Neural progenitor cell (in vitro differentiated cells): ENCODE data around the gene SLC41A3. TPM values are rescaled to one million over a fixed set of nuclear protein-coding genes. Genes with fewer than 3 reads are reported as not detected.

Source experiments
- DNase-seq: peaks from one replicate; pipeline ENCODE4 v3.0.0-alpha.2; 2016; ENCODE audit warnings: low spot score
- H2AFZ ChIP-seq: fragments of 200-600 bp; sonication (generic); replicated peaks from 2 replicates; pipeline ENCODE4 v1.6.1; 2016; ENCODE audit warnings: antibody characterized with exemption
- H3F3A ChIP-seq: fragments of 200-600 bp; sonication (generic); 2 replicates; pipeline ENCODE4 v1.6.1; 2016; ENCODE audit warnings: antibody characterized with exemption, low read depth
- H3K27ac ChIP-seq: fragments of 200-600 bp; sonication (generic); 2 replicates; pipeline ENCODE4 v1.5.1; 2016; ENCODE audit warnings: mild to moderate bottlenecking
- H3K27me3 ChIP-seq: fragments of 200-600 bp; sonication (generic); 2 replicates; pipeline ENCODE4 v1.6.1; 2016; ENCODE audit warnings: mild to moderate bottlenecking, moderate library complexity
- H3K36me3 ChIP-seq: fragments of 200-600 bp; sonication (generic); 2 replicates; pipeline ENCODE4 v1.5.1; 2016
- H3K4me1 ChIP-seq: fragments of 200-600 bp; sonication (generic); 2 replicates; pipeline ENCODE4 v1.6.1; 2016; ENCODE audit warnings: mixed run types
- H3K4me2 ChIP-seq: fragments of 200-600 bp; sonication (generic); 2 replicates; pipeline ENCODE4 v1.6.1; 2016
- H3K4me3 ChIP-seq: fragments of 200-600 bp; sonication (generic); 2 replicates; pipeline ENCODE4 v1.5.1; 2016
- H3K79me2 ChIP-seq: fragments of 200-600 bp; sonication (generic); 2 replicates; pipeline ENCODE4 v1.6.1; 2016; ENCODE audit warnings: low read depth
- H3K9ac ChIP-seq: fragments of 200-600 bp; sonication (generic); 2 replicates; pipeline ENCODE4 v1.6.1; 2016
- H3K9me3 ChIP-seq: fragments of 200-600 bp; sonication (generic); 2 replicates; pipeline ENCODE4 v1.5.1; 2016; ENCODE audit warnings: low read depth
- H4K20me1 ChIP-seq: fragments of 200-600 bp; sonication (generic); 2 replicates; pipeline ENCODE4 v1.6.1; 2016; ENCODE audit warnings: low read depth
- H3K27ac Mint-ChIP-seq: 3 replicates; pipeline ENCODE4 v1.8.0; 2021; ENCODE audit warnings: mixed read lengths
- H3K27me3 Mint-ChIP-seq: 2 replicates; pipeline ENCODE4 v1.8.0; 2022; ENCODE audit warnings: low read depth, mild to moderate bottlenecking, inconsistent platforms, moderate library complexity, mixed read lengths; ENCODE audit not compliant: insufficient read depth
- H3K36me3 Mint-ChIP-seq: 3 replicates; pipeline ENCODE4 v1.8.0; 2021; ENCODE audit warnings: mixed read lengths
- H3K4me1 Mint-ChIP-seq: 3 replicates; pipeline ENCODE4 v1.8.0; 2021; ENCODE audit warnings: mixed read lengths
- H3K4me3 Mint-ChIP-seq: 3 replicates; pipeline ENCODE4 v1.8.0; 2021; ENCODE audit warnings: mild to moderate bottlenecking, moderate library complexity, mixed read lengths
- H3K9me3 Mint-ChIP-seq: 3 replicates; pipeline ENCODE4 v1.8.0; 2020; ENCODE audit warnings: mixed read lengths
- CTCF ChIP-seq: fragments of 200-600 bp; sonication (generic); IDR thresholded peaks from 2 replicates; pipeline ENCODE4 v1.5.1; 2017; ENCODE audit warnings: antibody characterized with exemption, mild to moderate bottlenecking
- EZH2 ChIP-seq: fragments of 200-600 bp; sonication (generic); IDR thresholded peaks from 2 replicates; pipeline ENCODE4 v1.6.1; 2017; ENCODE audit warnings: antibody characterized with exemption, mild to moderate bottlenecking, moderate library complexity
- EZH2phosphoT487 ChIP-seq: fragments of 200-600 bp; sonication (generic); IDR thresholded peaks from 2 replicates; pipeline ENCODE4 v1.6.1; 2017; ENCODE audit warnings: antibody characterized with exemption
- total RNA-seq: library from RNA; depleted of rRNA; stranded (reverse); fragments of >200 nt; gene quantifications from 2 replicates; pipeline ENCODE4 v1.2.3, GENCODE V29; 2015; ENCODE audit warnings: low replicate concordance

SLC41A3 gene
- total RNA-seq, 1 donor from 2014 or later: 24.9 TPM

- Histone ChIP-seq H3K9me3 (peaks cover 34% of the 10 kb centered on the region), H3K36me3 (no peaks in the 10 kb centered on the region), H3K4me2 (peak overlapping the region; percentile 93), H3K79me2 (peaks cover 6% of the 10 kb centered on the region), H3K4me3 (peak overlapping the region; percentile 93), H3K4me1 (no peaks in the 10 kb centered on the region), H4K20me1 (no peaks in the 10 kb centered on the region), H3K27me3 (no peaks in the 10 kb centered on the region), H3K9ac (no peak overlapping the region), H3K27ac (no peak overlapping the region), H2AFZ (peak overlapping the region; percentile 99), H3F3A (peaks cover 11% of the 10 kb centered on the region)
- no peak for TF ChIP-seq EZH2
- TF ChIP-seq CTCF: no peak
- no peak for TF ChIP-seq EZH2phosphoT487
- Mint-ChIP-seq H3K4me1 (peaks cover 7% of the 10 kb centered on the region), H3K4me3 (peak overlapping the region; percentile 87), H3K36me3 (peaks cover 10% of the 10 kb centered on the region), H3K27ac (peak overlapping the region; percentile 72), H3K27me3 (peaks cover 3% of the 10 kb centered on the region), H3K9me3 (peaks cover 27% of the 10 kb centered on the region)
- no peak for DNase-seq
Observed at GRCh38 chr3:126084768-126085180, 850 bp upstream of the SLC41A3 start.

- H2AFZ ChIP-seq: peak overlapping the region; percentile 99
- H3K79me2 ChIP-seq: peaks cover 6% of the 10 kb centered on the region
- H3K9me3 ChIP-seq: peaks cover 24% of the 10 kb centered on the region
- H3K36me3 ChIP-seq: no peaks in the 10 kb centered on the region
- peak; percentile 75 for DNase-seq
- peak overlapping the region; percentile 93 for H3K4me3 ChIP-seq
- H3K9ac ChIP-seq: peak overlapping the region; percentile 39
- TF ChIP-seq EZH2 (no peak), EZH2phosphoT487 (no peak), CTCF (no peak)
- H3K27ac ChIP-seq: no peak overlapping the region
- H3K9me3 Mint-ChIP-seq: peaks cover 29% of the 10 kb centered on the region
- no peaks in the 10 kb centered on the region for H3K4me1 ChIP-seq
- peak overlapping the region; percentile 93 for H3K4me2 ChIP-seq
- peaks cover 3% of the 10 kb centered on the region for H3K27me3 Mint-ChIP-seq
- H3K27ac Mint-ChIP-seq: no peak overlapping the region
- H3K27me3 ChIP-seq: no peaks in the 10 kb centered on the region
- peak overlapping the region; percentile 95 for H3K4me3 Mint-ChIP-seq
- peaks cover 11% of the 10 kb centered on the region for H3F3A ChIP-seq
- H3K36me3 Mint-ChIP-seq: peaks cover 10% of the 10 kb centered on the region
- H4K20me1 ChIP-seq: no peaks in the 10 kb centered on the region
- peaks cover 7% of the 10 kb centered on the region for H3K4me1 Mint-ChIP-seq
Observed at GRCh38 chr3:126083511-126083912, 412 bp downstream of the SLC41A3 start.

DNA sequence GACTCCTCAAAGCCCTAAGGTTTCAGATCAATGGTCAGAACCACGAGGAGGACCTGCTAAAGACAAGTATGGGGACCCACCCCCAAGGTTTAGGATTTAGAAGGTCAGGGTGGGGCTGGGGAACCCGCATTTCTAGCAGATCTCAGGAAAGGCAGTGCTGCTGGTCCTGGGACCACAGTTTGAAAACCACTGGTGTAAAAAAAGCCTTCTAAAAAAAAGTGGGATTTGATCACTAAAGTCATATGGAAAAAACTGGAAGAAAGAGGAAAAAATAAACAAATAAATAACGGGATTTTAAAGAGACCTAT, 832 bp downstream of the SLC41A3 start:
- Mint-ChIP-seq H3K27me3 (peaks cover 3% of the 10 kb centered on the region), H3K36me3 (peaks cover 10% of the 10 kb centered on the region), H3K4me3 (peak overlapping the region; percentile 95), H3K4me1 (peaks cover 7% of the 10 kb centered on the region), H3K9me3 (peaks cover 29% of the 10 kb centered on the region), H3K27ac (peak overlapping the region; percentile 73)
- peak overlapping the region; percentile 93 for H3K4me2 ChIP-seq
- peaks cover 11% of the 10 kb centered on the region for H3F3A ChIP-seq
- H3K9me3 ChIP-seq: peaks cover 20% of the 10 kb centered on the region
- no peaks in the 10 kb centered on the region for H3K36me3 ChIP-seq
- peak overlapping the region; percentile 39 for H3K9ac ChIP-seq
- no peaks in the 10 kb centered on the region for H3K27me3 ChIP-seq
- peak overlapping the region; percentile 99 for H2AFZ ChIP-seq
- DNase-seq: no peak
- H3K4me3 ChIP-seq: peak overlapping the region; percentile 93
- H3K27ac ChIP-seq: no peak overlapping the region
- H3K79me2 ChIP-seq: peaks cover 6% of the 10 kb centered on the region
- TF ChIP-seq EZH2 (no peak), CTCF (no peak), EZH2phosphoT487 (no peak)
- no peaks in the 10 kb centered on the region for H3K4me1 ChIP-seq
- H4K20me1 ChIP-seq: no peaks in the 10 kb centered on the region
